ENCODE data around the gene NINJ1. TPM values are rescaled to one million over a fixed set of nuclear protein-coding genes. Genes with fewer than 3 reads are reported as not detected.

The NINJ1 gene
- total RNA-seq, 1 donor from 2014 or later, result 3.9 TPM

DNA sequence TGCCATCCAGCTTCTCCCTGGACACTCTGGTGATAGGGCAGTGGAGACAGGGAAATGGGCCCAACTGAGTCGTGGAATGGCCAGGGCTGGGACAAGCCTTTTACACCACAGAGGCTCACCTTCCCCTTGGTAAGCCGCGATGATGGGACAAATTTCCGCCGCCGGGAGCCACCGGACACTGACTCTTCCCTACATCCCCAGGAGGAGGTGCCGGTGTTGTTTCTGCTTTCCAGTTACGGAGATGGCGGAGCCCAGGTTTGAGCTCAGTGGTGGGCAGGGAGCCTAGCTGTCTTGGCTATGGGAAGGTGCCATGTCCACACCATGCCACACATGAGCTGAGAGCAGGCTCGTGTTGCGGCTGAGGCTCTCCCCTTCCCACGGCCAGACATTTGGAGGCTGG lies 30.0 kb upstream of the NINJ1 start:
- Histone ChIP-seq H3K4me1 (no peaks in the 10 kb centered on the region), H3F3A (ENCODE audit: low read depth) (no peaks in the 10 kb centered on the region), H3K9me3 (ENCODE audit: low read depth) (no peaks in the 10 kb centered on the region), H3K27me3 (no peaks in the 10 kb centered on the region), H3K4me3 (no peak overlapping the region), H3K4me2 (no peak overlapping the region), H2AFZ (replicated peaks) (no peak overlapping the region), H3K79me2 (ENCODE audit: low read depth) (no peaks in the 10 kb centered on the region), H3K9ac (no peak overlapping the region), H4K20me1 (ENCODE audit: low read depth) (no peaks in the 10 kb centered on the region), H3K36me3 (no peaks in the 10 kb centered on the region), H3K27ac (no peak overlapping the region)
- H3K9me3 Mint-ChIP-seq, result no peaks in the 10 kb centered on the region
- no peaks in the 10 kb centered on the region for H3K36me3 Mint-ChIP-seq
- peaks cover 9% of the 10 kb centered on the region for H3K27me3 Mint-ChIP-seq (ENCODE audit: insufficient read depth, low read depth)
- H3K27ac Mint-ChIP-seq, result no peak overlapping the region
- no peak overlapping the region for H3K4me3 Mint-ChIP-seq
- no peak for TF ChIP-seq EZH2phosphoT487 (IDR thresholded peaks at IDR 0.05)
- TF ChIP-seq, protein P1, sequence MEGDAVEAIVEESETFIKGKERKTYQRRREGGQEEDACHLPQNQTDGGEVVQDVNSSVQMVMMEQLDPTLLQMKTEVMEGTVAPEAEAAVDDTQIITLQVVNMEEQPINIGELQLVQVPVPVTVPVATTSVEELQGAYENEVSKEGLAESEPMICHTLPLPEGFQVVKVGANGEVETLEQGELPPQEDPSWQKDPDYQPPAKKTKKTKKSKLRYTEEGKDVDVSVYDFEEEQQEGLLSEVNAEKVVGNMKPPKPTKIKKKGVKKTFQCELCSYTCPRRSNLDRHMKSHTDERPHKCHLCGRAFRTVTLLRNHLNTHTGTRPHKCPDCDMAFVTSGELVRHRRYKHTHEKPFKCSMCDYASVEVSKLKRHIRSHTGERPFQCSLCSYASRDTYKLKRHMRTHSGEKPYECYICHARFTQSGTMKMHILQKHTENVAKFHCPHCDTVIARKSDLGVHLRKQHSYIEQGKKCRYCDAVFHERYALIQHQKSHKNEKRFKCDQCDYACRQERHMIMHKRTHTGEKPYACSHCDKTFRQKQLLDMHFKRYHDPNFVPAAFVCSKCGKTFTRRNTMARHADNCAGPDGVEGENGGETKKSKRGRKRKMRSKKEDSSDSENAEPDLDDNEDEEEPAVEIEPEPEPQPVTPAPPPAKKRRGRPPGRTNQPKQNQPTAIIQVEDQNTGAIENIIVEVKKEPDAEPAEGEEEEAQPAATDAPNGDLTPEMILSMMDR (IDR thresholded peaks at IDR 0.05), result peak; percentile 21
- TF ChIP-seq EZH2 (IDR thresholded peaks at IDR 0.05), result no peak
- H3K4me1 Mint-ChIP-seq, result peaks cover 27% of the 10 kb centered on the region
- DNase-seq (ENCODE audit: low spot score), result no peak

DNA sequence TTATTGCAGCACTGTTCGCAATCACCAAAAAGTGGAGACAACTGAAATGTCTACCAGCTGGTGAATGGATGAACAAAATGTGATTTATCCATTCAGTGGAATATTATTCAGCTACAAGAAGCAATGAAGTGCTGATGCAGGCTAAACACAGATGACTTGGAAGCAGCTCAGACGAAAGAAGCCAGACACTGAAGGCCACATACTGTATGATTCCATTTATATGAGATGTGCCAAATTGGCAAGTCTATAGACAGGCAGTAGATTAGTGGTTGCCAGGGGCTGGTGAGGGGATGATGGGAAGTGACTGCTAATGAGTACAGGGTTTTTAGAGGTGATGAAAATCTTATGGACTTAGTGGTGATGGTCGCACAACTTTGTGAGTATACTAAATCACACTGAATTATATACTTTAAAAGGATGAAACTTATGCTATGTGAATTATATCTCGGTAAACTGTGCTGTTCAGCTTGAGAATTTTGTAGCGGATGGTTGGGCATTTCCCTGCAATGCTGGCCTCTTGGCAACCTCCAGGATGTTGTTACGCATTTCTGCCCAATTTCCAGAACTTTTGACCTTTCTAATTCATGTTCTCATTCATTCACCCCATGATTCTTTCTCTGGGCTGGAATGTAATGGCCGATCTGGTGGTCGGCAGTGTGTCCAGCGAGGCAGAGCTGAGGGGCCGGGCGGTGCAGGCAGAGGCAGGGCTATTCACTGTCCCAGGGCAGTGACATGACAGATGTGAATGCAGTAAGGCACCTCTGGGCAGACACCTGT lies 27.9 kb upstream of the NINJ1 start:
- H3K9me3 ChIP-seq (ENCODE audit: low read depth), result no peaks in the 10 kb centered on the region
- Mint-ChIP-seq H3K4me3 (no peak overlapping the region), H3K4me1 (peaks cover 27% of the 10 kb centered on the region), H3K9me3 (no peaks in the 10 kb centered on the region), H3K27ac (no peak overlapping the region), H3K36me3 (no peaks in the 10 kb centered on the region), H3K27me3 (ENCODE audit: insufficient read depth, low read depth) (peaks cover 5% of the 10 kb centered on the region)
- TF ChIP-seq, protein P1 (IDR thresholded peaks at IDR 0.05), result no peak
- TF ChIP-seq EZH2 (IDR thresholded peaks at IDR 0.05) (no peak), EZH2phosphoT487 (IDR thresholded peaks at IDR 0.05) (no peak)
- no peak overlapping the region for H3K4me2 ChIP-seq
- H3K36me3 ChIP-seq, result no peaks in the 10 kb centered on the region
- no peaks in the 10 kb centered on the region for H3F3A ChIP-seq (ENCODE audit: low read depth)
- H3K27me3 ChIP-seq, result no peaks in the 10 kb centered on the region
- H3K4me1 ChIP-seq, result no peaks in the 10 kb centered on the region
- DNase-seq (ENCODE audit: low spot score), result no peak
- no peaks in the 10 kb centered on the region for H4K20me1 ChIP-seq (ENCODE audit: low read depth)
- H3K27ac ChIP-seq, result no peak overlapping the region
- no peak overlapping the region for H3K4me3 ChIP-seq
- no peaks in the 10 kb centered on the region for H3K79me2 ChIP-seq (ENCODE audit: low read depth)
- H2AFZ ChIP-seq (replicated peaks), result no peak overlapping the region
- no peak overlapping the region for H3K9ac ChIP-seq

DNA sequence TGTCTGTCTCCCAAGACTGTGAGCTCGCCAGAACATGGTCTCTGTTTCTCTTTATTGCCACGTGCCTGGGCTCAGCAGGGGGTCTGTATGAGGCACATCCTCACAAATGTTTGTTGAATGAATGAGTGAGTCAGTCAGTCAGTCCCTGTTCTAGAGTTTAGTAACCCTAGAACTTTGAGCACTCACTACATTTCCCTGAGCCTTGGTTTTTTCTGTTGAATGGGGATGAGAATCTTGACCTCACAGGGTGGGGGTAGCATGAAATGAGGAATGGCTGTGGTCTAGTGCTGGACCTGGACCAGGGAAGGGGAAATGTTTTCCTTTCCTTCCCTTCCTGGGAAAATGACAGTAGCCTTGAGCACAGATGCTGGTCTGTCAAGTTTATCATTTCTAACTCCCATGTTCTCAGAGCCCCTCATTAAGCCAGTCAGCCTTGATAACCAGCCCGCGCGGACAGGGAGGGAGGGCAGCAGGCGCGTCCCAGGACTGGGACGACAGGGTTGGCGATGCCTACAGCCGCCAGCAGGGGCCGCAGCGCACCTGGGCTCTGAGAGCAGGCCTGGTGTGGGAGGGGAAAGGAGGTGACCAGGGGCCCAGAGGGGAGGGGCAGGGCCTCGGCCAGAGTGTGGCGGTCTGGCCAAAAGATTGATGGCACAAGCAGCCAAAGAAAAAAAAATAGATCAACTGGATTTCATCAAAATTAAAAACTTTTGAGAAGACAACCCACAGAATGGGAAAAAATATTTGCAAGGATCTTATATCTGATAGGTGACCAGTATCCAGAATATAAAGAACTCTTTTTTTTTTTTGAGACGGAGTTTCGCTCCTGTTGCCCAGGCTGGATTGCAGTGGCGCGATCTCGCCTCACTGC lies 25.8 kb upstream of the NINJ1 start:
- Histone ChIP-seq H3K9me3 (ENCODE audit: low read depth) (no peaks in the 10 kb centered on the region), H3F3A (ENCODE audit: low read depth) (no peaks in the 10 kb centered on the region), H3K36me3 (no peaks in the 10 kb centered on the region), H4K20me1 (ENCODE audit: low read depth) (no peaks in the 10 kb centered on the region), H3K79me2 (ENCODE audit: low read depth) (no peaks in the 10 kb centered on the region), H3K4me2 (no peak overlapping the region), H3K4me1 (no peaks in the 10 kb centered on the region), H3K4me3 (no peak overlapping the region), H3K27ac (no peak overlapping the region), H3K9ac (no peak overlapping the region), H3K27me3 (no peaks in the 10 kb centered on the region), H2AFZ (replicated peaks) (no peak overlapping the region)
- H3K9me3 Mint-ChIP-seq, result no peaks in the 10 kb centered on the region
- peaks cover 24% of the 10 kb centered on the region for H3K4me1 Mint-ChIP-seq
- DNase-seq (ENCODE audit: low spot score), result peak; percentile 94
- H3K4me3 Mint-ChIP-seq, result peak overlapping the region; percentile 67
- no peaks in the 10 kb centered on the region for H3K36me3 Mint-ChIP-seq
- no peak overlapping the region for H3K27ac Mint-ChIP-seq
- peaks cover 5% of the 10 kb centered on the region for H3K27me3 Mint-ChIP-seq (ENCODE audit: insufficient read depth, low read depth)
- TF ChIP-seq, protein P1 (IDR thresholded peaks at IDR 0.05), result peak; percentile 99
- no peak for TF ChIP-seq EZH2phosphoT487 (IDR thresholded peaks at IDR 0.05)

Measured in neural progenitor cell (in vitro differentiated cells).